HG03103 (cell line): Measurements from ENCODE around the gene ARMC3.
"Not testable (repeated sequence)": the region's sequence is repeated elsewhere in the genome, so short reads cannot be mapped to it uniquely, and the experiment has no call there.

ENCODE experiments used
- ATAC-seq: cut with Tn5 transposase; IDR thresholded peaks from one replicate; pipeline ENCODE4 v1.9.1; 2021; ENCODE audit warnings: low read depth; ENCODE audit not compliant: unreplicated experiment

Gene ARMC3

DNA sequence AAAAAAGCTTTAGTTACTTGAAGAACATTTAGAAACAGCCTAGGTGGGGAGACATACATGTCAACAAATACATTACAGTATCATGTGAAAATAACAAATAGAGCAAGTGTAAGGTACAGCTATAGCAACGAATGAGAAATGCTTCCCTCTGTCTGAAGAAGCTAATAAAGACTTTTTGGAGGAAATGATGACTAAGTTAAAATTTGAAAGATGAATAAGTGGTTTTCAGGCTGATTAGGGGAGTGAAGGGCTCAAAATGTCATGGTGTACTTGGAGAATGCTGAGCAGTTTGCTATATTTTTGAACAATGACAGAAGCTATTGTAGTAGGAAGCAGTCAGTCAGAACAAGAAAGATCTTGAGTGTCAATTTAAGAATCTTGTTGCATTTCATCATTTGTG, 2.8 kb upstream of the ARMC3 start:
- ATAC-seq = no peak

DNA sequence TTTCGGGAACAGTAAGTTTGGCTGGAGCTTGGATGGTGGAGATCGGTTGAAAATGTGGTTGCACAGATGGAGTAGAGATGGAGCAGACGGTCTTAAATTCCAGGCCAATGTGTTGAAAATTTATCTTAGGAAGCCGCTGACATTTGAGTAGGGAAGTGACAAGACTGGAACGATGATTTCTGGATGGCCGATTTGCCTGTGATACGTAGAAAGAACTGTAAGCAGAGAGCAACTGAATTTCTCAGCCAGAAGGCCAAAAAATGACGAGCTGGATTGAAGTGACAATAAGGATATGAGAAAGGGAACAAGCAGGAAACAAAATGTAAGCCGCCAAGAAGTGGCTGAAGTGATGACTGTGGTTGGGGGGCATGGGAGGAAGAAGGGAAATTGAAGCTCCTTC, 687 bp upstream of the ARMC3 start:
- no peak for ATAC-seq

DNA sequence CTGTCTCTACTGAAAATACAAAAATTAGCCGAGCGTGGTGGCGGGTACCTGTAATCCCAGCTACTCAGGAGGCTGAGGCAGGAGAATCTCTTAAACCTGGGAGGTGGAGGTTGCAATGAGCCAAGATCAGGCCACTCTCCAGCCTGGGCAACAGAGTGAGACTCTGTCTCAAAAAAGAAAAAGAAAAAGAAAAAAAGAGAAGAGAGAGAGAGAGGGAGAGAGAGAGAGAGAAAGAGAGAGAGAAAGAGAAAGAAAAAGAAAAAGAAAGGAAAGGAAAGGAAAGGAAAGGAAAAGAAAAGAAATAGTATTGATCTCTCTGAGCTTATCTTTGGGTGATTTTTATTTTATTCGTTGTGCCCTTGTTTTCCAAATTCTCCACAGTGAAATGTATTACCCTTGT, 1.2 kb downstream of the ARMC3 start:
- not testable (repeated sequence) for ATAC-seq

DNA sequence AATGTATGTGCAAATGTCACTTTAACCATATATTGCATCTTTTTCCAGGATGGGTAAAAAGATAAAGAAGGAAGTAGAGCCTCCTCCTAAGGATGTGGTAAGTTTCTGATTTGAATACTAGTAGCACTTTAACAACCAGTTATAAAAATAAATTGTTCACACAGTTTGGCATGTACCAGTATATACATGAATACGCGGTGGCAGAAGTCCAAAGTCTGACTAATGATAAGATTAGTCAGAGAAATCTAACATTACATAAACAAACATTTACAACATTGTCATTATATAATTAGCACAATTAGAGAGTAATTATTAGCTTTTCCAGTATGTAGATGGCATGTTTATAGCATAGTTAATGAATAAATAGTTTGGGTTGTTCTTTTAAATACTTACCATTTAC, 4.1 kb downstream of the ARMC3 start:
- no peak for ATAC-seq

DNA sequence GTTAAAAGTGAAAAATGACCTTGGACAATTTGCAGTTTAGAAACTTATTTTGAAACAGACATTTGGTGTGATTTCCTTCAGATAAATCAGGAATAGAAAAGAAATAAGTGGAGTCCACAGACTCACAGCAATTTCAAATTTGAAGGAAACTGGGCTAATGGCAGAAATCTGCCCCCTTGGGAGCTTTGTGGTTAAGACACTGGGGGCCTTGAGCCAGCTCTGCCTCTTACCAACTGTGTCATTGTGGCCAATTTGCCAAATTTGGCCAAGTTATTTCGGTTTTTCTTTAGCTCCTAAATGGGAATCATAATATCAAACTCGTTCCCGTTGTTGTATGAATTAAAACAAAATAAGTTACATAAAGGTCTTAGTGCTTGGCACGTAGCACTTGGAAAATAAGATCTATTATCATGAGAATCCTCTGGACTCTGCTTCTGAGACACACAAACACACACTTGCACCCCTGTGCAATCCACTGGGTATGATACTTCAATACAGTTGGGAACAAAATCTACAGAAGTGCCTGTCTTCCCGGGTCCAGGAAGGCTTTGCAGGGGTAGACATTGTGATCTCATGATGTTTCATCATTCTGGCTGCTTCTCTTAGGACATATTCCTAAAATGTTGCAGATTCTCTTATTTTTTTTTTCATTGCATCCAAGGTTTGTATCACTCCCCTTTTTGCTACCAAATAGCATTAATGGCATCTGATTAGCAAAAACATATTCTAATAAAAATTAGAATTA, 4.9 kb downstream of the ARMC3 start:
- ATAC-seq = no peak

DNA sequence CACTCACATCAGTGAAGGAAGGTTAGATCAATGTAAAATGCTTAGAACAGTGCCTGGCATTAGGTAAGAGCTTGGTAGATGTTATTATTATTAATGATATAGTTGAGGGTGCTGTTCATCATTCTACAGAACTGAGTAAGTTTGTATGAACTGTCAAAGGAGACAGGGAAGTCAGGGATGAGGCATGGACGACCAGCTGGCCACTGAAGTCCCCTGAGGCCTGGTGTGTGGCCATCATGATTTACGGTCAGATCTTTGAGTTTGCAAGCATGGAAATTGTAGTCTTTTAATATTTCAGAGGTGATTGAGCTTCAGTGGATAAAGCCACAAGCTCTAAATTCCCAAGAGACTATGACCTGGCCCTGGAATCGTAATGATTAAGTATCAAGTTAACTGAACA, 6.9 kb downstream of the ARMC3 start:
- ATAC-seq = no peak

DNA sequence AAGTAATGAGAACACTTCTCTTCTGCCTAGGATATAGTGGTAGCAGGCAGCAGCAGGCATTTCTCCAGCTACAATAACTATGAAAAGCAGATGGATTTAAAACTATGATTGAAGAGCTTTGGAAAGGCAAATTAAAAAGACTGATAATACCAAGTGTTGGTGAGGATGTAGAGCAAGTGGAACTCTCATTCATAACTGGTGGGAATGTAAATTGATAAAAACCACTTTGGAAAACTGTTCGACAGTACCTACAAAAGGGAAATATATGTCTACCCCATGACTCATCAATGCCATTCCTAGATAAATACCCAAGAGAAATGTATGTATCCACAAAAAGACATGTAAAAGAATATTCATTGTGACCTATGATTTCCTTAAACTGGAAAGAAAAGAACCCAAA, 14.6 kb downstream of the ARMC3 start:
- ATAC-seq = no peak

DNA sequence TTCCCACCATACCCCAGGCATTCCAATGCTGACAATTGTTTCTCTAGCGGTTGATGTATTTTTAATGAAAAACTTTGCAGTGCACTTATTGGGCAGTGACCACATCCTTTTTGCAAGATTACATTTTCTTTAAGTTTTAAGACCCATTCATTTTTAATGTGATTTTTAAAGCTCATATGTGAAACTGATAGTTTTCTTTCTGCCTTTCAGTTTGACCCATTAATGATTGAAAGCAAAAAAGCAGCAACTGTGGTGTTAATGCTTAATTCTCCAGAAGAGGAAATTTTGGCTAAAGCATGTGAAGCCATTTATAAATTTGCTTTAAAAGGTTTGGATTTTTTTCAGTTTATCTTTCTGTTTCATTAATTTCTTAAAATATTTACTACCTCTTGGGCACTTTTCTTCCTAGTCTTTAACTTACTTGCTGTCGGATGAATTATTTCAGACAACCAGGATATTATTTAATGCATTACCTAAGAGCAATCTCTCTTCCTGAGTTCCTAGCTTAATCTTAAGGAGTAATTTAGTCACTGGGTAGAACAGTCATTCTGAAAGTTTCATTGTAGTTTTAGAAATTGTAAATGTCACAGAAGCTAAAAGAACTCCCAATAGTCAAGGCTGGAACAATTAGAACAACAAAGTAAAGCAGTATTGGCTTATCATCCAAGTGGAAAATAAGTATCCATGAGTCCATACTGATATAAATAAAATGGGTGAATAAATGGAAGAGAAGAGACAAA, 18.3 kb downstream of the ARMC3 start:
- ATAC-seq = no peak

DNA sequence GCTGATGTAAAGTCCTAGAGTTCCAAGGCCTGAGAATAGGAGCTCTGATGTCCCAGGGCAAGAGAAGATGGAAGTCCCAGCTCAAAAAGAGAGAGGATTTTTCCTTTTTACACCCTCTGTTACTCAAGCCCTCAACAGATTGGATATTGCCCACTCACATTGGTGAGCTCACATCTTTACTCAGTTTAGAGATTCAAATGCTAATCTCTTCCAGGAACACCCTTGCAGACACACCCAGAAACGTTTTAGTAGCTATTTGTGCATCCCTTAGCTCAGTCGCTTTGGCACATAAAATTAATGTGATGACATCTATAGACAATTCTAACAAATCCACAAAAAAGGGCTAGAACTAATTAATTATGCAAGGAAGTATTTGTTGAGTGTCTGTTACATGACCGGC, 27.1 kb downstream of the ARMC3 start:
- no peak for ATAC-seq

DNA sequence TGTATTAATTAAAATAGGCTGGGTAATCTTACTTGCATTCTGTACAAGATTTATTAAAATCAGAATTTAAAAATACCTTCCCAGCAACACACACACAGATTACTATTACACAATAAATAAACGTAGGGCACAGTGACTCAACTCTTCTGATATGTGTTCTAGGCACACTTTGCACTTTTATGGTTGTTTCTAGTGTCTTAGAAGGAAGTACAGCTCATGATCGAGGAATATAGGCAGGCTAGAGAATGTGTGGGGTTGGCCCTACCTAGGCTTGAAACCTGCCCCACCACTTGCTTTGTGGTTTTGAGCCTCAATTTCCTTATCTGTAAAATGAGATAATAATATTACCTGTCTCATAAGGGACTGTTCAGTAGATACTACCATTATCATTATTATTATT, 30.5 kb downstream of the ARMC3 start:
- no peak for ATAC-seq

DNA sequence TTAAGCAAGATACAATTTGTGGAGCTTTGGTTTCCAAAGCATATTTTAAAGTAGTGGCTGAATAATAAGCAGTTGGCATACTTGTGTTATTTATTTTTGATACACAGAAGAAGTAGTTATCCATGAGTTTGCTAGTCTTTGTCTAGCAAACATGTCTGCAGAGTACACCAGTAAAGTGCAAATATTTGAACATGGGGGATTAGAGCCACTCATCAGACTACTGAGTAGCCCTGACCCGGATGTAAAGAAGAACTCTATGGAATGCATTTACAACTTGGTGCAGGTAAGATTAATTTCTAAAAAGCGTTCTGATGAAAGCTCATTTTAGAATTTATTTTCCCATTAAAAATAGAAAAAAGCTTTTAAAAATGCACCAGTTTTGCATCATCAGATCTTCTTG, 31.4 kb downstream of the ARMC3 start:
- ATAC-seq = no peak

DNA sequence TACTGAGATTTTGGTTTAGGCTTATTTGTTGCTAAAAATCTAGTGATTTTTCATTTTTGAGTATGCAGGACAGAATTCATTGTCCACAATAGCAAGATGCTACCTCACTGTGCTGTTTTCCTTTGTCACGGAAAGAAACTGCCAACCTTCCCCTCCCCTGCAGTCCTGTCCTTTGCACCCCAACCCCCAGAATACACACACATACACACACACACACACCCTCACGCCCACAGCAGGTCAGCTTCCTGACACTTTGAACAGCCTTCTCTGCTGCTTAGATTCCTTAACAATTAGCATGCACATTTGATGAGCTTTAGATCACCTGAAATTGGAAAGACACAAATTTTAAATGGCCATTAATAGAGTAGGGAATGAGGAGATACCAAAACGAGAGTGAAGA, 32.1 kb downstream of the ARMC3 start:
- no peak for ATAC-seq

DNA sequence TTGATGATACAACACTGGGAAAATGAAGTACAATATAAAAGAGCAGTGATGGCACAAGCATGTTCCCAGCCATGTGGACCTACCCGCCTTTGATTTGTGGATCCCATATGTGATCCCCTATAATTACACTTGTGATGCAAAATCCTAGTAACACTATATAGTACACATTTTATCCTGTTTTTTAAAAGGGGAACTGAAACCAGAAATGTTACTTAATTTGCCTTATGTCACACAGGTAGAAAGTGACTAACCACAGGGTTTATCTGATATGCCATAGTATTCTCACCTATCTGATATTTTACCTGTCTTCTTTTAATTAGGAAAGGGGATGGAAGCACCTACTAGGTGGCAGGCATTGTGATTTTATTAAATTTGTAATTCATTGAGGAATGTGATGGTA, 35.0 kb downstream of the ARMC3 start:
- no peak for ATAC-seq

DNA sequence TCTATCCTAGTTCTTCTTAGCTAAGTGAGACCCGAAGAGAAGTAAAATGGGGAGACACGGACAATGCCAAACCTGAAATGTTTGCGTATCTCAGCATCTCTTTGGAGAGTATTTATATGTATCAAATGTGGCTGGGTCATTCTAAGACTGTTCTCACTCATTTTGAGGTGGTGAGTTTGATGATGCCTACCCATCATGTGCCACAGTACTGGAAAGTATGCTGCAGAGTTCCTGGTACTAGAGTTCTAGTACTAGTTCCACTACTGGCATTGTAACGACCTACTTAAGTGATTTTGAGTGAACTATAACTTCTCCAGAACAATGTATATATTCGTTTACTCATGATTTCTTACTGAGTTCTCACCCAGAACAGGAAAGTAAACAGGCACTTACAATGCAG, 41.9 kb downstream of the ARMC3 start:
- ATAC-seq = no peak

DNA sequence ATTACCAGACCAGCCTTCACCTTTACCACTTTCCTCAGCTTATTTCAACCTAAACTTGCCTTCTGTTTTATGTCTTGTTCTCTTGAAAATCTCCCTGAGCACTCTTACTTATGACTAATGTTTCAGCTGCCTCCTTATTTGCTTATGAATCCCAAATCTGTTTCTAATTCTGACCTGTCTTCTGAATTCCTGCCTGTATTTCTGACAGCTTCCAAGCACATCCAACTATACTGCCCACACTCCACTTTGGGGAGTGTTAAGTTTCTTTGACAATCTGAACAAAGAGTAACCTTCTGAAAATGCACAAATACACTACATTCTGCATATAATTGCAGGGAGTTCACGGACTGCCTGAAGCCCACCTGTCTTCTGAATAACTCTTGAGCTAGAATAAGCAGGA, 48.7 kb downstream of the ARMC3 start:
- no peak for ATAC-seq

DNA sequence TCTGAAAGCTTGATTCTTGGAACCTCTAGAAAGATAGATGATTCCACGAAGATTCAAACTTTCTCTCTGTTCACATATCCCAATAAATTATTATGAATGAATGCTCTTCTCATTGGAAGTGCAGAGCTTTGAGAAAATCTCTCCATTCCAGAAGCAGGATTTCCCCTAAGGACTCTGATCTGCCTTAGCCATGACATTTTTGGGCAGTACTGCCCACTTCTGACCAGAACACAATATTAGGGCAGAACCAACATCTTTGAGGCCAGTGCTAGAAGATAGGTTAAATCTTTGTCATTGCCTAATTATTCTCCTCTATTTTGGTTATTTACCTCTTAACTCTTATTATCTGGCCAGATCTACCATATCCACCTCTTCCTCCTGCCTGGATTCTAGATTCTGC, 49.9 kb downstream of the ARMC3 start:
- no peak for ATAC-seq

DNA sequence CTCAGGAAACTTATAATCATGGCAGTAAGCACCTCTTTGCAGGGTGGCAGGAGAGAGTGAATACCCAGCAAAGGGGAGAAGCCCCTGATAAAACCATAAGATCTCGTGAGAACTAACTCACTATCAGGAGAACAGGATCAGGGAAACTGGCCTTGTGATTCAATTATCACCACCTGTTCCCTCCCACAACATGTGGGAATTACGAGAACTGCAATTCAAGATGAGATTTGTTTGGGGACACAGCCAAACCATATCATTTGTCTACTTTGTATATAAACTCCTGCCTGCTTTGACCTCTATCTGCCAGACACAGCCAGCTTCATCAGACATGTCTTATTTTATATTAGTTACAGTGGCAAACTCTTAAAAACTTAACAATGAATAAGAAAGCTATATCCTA, 50.4 kb downstream of the ARMC3 start:
- no peak for ATAC-seq

DNA sequence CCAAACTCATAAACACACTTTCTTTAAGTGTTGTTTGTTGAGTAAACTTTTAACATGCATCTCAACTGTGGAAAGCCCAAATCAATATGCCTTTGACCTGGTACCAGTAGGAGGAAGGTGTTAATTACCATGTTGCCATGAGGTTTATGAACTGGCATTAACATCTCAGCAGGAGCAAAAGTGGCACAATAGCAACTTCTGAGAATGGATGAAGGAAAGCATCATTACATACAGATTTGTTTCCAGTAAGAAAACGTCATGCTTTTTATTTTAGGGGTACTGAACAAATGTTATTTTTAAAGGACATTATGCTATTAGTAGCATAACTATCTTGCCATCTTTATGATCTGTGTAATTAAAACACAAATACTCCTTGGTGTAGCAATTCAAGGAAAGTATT, 51.1 kb downstream of the ARMC3 start:
- no peak for ATAC-seq

DNA sequence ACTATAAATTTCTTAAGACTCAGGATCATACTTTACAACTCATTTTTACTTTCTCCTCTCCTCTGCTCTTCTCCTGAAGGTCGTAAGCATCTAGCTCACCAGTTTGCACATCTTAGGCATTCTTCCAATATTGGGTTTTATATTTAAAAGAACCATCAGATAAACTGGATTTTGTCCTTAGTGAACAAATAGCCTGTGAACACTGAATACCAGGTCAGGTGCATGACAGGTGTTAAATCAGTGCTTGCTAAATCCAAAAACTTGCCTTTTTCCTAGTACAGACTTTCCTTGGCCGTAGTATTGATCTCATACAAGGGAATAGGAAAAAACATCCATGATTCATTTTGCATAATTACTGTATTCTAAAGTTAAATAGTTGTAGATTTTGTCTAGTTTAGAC, 53.0 kb downstream of the ARMC3 start:
- no peak for ATAC-seq

DNA sequence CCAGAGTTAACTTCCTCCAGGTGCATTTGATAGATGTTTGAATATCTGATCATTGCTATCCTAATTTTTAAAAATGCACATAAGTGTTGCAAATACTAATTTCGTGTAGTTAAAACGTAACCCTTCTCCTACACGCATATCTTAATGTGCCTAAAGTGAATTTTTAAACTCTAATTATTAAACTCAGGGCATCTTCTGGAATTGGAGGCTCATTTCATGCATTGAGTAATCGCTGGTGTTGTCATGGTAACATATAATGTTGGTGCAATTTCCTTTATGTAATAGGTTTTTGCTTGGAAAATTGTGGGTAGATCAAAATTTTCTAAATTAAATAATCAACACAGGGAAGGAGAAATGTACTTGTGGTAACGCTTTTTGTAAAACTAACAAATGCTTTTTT, 56.2 kb downstream of the ARMC3 start:
- no peak for ATAC-seq

DNA sequence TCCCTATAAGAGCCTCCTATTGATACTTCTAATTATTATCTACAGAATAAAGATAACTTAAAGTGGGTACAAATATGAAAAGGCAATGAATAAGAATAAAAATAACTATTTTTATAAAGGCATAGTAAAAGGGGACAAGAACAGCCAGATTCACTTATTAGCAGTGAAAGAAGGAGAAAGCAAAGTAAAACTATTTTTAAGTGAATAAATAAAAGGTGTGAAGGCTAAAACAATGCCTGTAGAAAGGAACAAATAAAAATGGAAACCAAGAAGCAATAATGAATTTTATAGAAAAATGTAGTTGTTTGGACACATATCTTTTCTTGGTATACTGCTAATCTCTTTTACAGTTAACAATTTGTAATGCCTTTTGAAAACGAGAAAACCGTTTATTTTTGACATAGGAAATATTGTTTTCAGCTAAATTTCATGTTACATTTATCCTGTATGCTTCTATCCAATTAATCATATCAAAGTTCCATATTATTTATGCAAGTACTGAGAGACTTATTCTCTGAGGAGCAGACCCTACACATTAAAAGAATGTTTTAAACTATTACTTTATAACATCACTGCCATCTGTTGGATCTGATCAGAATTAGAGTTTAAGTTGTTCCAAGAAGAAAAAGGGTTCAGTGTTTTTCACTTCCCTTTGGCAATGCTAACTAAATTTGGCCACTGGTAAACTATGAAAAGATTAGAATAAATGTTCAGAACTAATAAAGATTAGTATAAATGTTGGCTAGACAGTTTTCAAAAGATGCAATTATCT, 59.1 kb downstream of the ARMC3 start:
- ATAC-seq = no peak
